Dermis blood vessel endothelial cell (primary cell): ENCODE results near the gene OR14A16. TPM values are rescaled to one million over a fixed set of nuclear protein-coding genes. Genes with fewer than 3 reads are reported as not detected.

Experiments used
- DNase-seq: peaks from one replicate; pipeline ENCODE4 v3.0.0; 2010
- total RNA-seq: library from RNA; depleted of rRNA; stranded (reverse); fragments of >200 nt; gene quantifications from 2 replicates; pipeline ENCODE4 v1.2.3, GENCODE V29; 2014

Gene OR14A16
- not detected in 2 replicates for total RNA-seq

- DNase-seq = no peak
These were observed at the start of gene OR14A16 for GRCh38 chr1:247824023-247824422. TSS of gene OR14A16 (minus strand) at chr1:247824119. CDS start at chr1:247815729, 8,390 bp downstream.

DNA sequence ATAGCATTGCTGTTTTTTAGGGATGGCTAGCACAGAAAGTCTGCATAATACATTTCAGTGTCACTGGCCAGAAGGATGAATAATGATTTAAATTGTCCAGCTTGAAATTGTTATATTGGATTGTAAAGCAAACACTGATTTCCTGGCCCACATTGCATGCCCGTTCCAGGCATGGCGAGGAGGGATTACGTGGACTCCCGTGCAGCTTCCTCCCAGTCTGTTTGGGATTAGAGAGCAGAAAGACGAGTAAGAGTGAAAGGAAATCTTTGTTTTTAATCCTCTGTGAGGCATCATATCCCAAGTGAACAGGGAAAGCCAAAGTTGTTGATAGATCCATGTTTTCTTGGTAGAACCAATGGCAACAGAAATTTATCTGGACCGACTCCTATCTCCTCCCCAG is 41.5 kb upstream of the OR14A16 start:
- DNase-seq = no peak

GRCh38 chr1:247864644-247865043 is 40.7 kb upstream of the OR14A16 start:
- DNase-seq = no peak

GRCh38 chr1:247862756-247863155 is 38.8 kb upstream of the OR14A16 start:
- DNase-seq = no peak

GRCh38 chr1:247857985-247858619 is 34.2 kb upstream of the OR14A16 start:
- no peak for DNase-seq

- DNase-seq = no peak
These were observed 33.4 kb upstream of the OR14A16 start, which contains the start of gene TRIM58 for GRCh38 chr1:247857069-247857984. TSS of gene TRIM58 (plus strand) at chr1:247857187. CDS start at chr1:247857247, 60 bp downstream.

DNA sequence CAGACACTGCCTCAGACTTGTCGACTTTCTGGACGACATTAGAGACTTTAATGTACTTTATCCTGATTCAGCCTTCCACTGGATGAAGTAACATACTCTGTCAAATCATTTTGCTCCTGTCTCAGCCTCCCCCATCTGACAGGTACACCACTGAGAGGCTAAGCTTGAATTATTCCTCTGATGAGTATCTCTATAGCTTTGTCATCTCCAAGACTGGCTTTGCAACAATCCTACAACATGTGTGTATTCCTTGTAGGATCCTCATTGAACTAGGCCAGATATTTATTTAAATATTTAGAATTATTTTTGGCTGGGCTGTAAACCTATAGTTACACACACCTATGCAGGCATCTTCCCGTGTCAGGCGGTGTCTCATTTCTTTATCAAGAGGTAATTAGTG is 32.0 kb upstream of the OR14A16 start:
- DNase-seq = no peak

DNA sequence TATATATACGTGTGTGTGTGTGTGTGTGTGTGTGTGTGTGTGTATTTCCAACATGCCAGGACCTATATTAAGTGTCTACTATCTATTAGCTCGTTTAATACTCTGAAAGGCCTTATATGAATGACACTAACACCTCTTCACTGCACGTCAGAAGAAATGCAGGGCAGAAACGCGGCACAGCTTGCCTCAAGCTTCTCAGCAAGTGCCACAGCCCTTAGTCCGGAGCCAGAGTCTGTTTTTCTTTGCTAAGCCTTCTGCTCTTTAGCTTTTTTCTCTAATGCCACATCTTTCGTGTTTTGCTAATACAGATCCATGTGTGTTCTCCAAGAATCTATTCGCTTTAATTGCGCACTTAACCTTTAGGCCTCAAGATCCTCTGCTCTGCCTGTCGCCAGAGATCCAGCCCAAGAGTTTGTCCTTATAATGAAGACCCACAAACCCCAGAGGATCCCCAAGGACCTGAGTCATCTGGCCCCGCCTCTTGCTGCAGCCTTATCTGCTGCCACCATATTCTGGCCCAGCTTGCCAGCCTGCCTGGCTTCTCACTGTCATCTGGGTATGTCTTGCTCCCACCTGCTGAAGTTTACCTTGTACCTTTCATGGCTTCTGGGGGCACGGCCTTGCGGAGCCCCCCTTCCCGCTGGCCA is 31.1 kb upstream of the OR14A16 start:
- no peak for DNase-seq

- DNase-seq = no peak
These were observed 25.7 kb upstream of the OR14A16 start for GRCh38 chr1:247849616-247850015.

- no peak for DNase-seq
These were observed 24.4 kb upstream of the OR14A16 start for GRCh38 chr1:247848346-247848745.

DNA sequence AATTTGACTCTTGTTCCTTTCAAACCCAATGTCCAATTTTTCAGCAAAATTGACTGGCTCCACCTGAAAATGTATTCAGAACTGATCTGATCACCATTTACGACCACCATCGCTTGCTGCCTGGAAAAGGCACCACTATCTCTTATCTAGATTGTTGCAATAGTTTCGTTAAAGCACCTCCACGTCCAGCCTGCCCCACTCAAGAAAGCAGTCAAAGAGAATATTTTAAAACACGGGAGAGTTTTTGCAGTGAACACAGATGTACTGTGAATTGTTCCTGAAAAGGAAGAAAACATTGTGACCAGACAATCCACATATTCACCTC is 21.7 kb upstream of the OR14A16 start:
- no peak for DNase-seq

DNA sequence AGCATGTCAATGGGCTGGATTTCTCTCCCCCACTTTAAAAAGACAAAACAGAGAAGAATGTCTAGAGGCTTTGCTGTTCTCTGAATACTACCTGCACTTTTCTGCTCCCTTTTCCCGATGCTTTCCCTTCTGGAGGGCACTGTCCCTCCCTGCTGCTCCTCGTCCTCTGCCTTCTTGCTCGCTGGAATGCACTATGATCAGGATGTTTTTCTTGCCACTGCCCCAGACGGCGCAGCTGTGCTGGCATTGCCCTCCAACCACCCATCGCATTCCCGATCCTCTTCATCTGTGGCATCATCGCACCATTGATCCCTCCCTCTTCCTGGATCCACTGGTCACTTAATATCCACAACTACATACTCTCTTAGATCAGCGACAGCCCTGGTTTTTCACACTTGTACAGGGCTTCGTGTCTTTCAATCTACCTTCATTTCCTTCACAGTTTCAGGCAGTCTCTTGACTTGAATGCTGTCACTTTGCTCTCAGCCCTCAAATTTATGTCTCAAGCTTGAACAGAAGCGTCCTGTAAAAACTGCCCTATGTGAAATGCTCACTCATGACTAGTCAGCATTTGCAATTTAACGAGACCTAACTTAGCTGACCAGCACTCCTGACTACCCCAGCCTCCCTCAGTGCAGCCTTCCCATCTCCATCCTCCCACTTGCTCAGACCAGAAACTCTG is 21.2 kb upstream of the OR14A16 start:
- DNase-seq = no peak

GRCh38 chr1:247843411-247843810 is 19.5 kb upstream of the OR14A16 start:
- DNase-seq = no peak

- no peak for DNase-seq
These were observed 17.9 kb upstream of the OR14A16 start, which contains the start of gene OR11L1 for GRCh38 chr1:247841796-247842195. TSS of gene OR11L1 (minus strand) at chr1:247841896. CDS start at chr1:247841896, 0 bp downstream.

GRCh38 chr1:247840818-247841217 is 16.9 kb upstream of the OR14A16 start:
- no peak for DNase-seq

GRCh38 chr1:247833601-247834000 is 9.7 kb upstream of the OR14A16 start:
- DNase-seq = no peak

GRCh38 chr1:247829656-247830055 is 5.7 kb upstream of the OR14A16 start:
- DNase-seq = no peak

DNA sequence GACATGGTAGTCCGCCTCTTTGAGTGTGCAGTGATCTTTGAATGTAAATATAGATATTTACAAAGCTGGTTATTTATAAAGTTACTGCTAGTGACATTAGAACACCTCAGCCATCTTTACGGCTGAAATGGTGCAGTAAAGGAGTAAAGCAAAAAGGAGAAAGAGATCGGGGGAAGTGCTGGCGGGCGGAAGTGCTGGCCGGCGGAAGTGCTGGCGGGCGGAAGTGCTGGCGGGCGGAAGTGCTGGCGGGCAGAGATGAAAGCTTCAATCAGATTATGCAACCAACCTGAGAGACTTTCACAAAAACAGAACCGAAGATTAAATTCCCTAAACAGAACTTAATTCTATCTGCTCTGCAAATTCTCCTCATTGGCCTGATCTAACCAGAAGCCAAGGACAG is 1.4 kb upstream of the OR14A16 start:
- DNase-seq = no peak

GRCh38 chr1:247822060-247822459 is 1.9 kb downstream of the OR14A16 start:
- no peak for DNase-seq

DNA sequence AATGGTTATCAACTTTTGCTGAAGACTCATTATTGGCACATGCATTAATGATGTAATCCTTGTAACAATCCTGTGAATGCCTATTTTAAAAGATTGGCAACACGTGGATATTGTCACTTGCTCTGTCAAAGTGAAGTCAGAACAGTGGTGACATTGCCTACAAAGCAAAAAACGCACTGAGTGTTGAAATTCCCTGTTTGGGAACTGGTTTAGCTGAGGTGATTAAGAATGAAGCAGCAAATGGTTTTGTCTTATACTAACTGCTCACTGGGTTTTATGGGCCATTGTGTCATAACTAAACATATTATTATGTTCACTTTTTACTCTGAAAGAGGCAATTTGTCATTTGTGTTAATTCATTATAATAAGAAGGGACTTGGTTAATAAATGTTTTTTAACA is 11.3 kb downstream of the OR14A16 start:
- DNase-seq = no peak

GRCh38 chr1:247797518-247797917 is 26.4 kb downstream of the OR14A16 start:
- DNase-seq = no peak

DNA sequence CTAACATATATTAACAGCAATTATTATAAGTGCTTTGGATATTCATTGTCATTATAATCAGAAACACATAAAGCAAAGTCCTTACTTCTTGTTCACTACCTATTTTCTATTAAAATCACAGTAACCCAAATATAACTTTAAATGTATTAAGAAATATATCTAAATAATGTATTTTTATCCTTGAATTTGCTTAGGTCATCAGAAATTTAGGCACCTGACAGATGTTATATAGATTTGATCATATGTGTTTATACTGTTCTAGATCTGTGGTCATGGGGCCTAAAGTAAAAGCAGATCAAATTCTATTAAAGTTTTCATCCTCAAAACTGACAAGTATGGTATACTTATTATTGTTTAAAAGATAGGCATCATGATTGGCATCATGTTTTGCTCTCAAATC is 54.3 kb downstream of the OR14A16 start:
- DNase-seq = no peak
